IPS-18a (cell line): ENCODE data around the gene FOXRED2.

Experiments
- H3K27ac ChIP-seq: one replicate; pipeline ENCODE4 v1.5.1; 2013; ENCODE audit warnings: low read length
- H3K27me3 ChIP-seq: one replicate; pipeline ENCODE4 v1.6.1; 2013; ENCODE audit warnings: mild to moderate bottlenecking, low read length; ENCODE audit not compliant: control insufficient read depth, insufficient read depth
- H3K36me3 ChIP-seq: one replicate; pipeline ENCODE4 v1.6.1; 2013; ENCODE audit warnings: low read depth, low read length; ENCODE audit not compliant: control insufficient read depth
- H3K4me1 ChIP-seq: one replicate; pipeline ENCODE4 v1.6.1; 2013; ENCODE audit warnings: low read depth, low read length; ENCODE audit not compliant: control insufficient read depth
- H3K4me3 ChIP-seq: one replicate; pipeline ENCODE4 v1.5.1; 2013; ENCODE audit warnings: low read length
- H3K9ac ChIP-seq: one replicate; pipeline ENCODE4 v1.6.1; 2013; ENCODE audit warnings: mild to moderate bottlenecking, low read length, moderate library complexity
- H3K9me3 ChIP-seq: one replicate; pipeline ENCODE4 v1.6.1; 2013; ENCODE audit warnings: low read depth, low read length; ENCODE audit not compliant: control insufficient read depth

FOXRED2 gene

GRCh38 chr22:36467042-36467810 is 39.6 kb downstream of the FOXRED2 start:
- Histone ChIP-seq H3K9ac (no peak overlapping the region), H3K27ac (no peak overlapping the region), H3K4me1 (peaks cover 3% of the 10 kb centered on the region), H3K9me3 (no peaks in the 10 kb centered on the region), H3K36me3 (peaks cover 3% of the 10 kb centered on the region), H3K27me3 (no peaks in the 10 kb centered on the region), H3K4me3 (no peak overlapping the region)

GRCh38 chr22:36466258-36466657 is 40.6 kb downstream of the FOXRED2 start:
- Histone ChIP-seq H3K9ac (no peak overlapping the region), H3K4me1 (peaks cover 11% of the 10 kb centered on the region), H3K36me3 (peaks cover 2% of the 10 kb centered on the region), H3K9me3 (no peaks in the 10 kb centered on the region), H3K4me3 (no peak overlapping the region), H3K27me3 (no peaks in the 10 kb centered on the region), H3K27ac (no peak overlapping the region)

GRCh38 chr22:36465232-36466021 is 41.4 kb downstream of the FOXRED2 start:
- Histone ChIP-seq H3K4me1 (peaks cover 11% of the 10 kb centered on the region), H3K4me3 (no peak overlapping the region), H3K9ac (no peak overlapping the region), H3K27ac (no peak overlapping the region), H3K27me3 (no peaks in the 10 kb centered on the region), H3K36me3 (no peaks in the 10 kb centered on the region), H3K9me3 (no peaks in the 10 kb centered on the region)

- Histone ChIP-seq H3K4me3 (no peak overlapping the region), H3K4me1 (peaks cover 12% of the 10 kb centered on the region), H3K27me3 (no peaks in the 10 kb centered on the region), H3K36me3 (no peaks in the 10 kb centered on the region), H3K9me3 (no peaks in the 10 kb centered on the region), H3K27ac (no peak overlapping the region), H3K9ac (no peak overlapping the region)
Observed at GRCh38 chr22:36464715-36465231, 42.1 kb downstream of the FOXRED2 start.

GRCh38 chr22:36463783-36464184 is 43.1 kb downstream of the FOXRED2 start:
- H3K9me3 ChIP-seq, result no peaks in the 10 kb centered on the region
- H3K27me3 ChIP-seq, result no peaks in the 10 kb centered on the region
- peaks cover 15% of the 10 kb centered on the region for H3K4me1 ChIP-seq
- no peak overlapping the region for H3K27ac ChIP-seq
- H3K9ac ChIP-seq, result no peak overlapping the region
- no peak overlapping the region for H3K4me3 ChIP-seq
- no peaks in the 10 kb centered on the region for H3K36me3 ChIP-seq

- Histone ChIP-seq H3K27ac (peak overlapping the region; percentile 41), H3K4me3 (no peak overlapping the region), H3K9ac (peak overlapping the region; percentile 12), H3K36me3 (no peaks in the 10 kb centered on the region), H3K9me3 (no peaks in the 10 kb centered on the region), H3K4me1 (peaks cover 15% of the 10 kb centered on the region), H3K27me3 (no peaks in the 10 kb centered on the region)
Observed at GRCh38 chr22:36461665-36462649, 44.9 kb downstream of the FOXRED2 start.

- Histone ChIP-seq H3K9ac (no peak overlapping the region), H3K9me3 (no peaks in the 10 kb centered on the region), H3K4me3 (no peak overlapping the region), H3K36me3 (no peaks in the 10 kb centered on the region), H3K27me3 (no peaks in the 10 kb centered on the region), H3K4me1 (peaks cover 20% of the 10 kb centered on the region), H3K27ac (no peak overlapping the region)
Observed at GRCh38 chr22:36460202-36460601, 46.6 kb downstream of the FOXRED2 start.

- Histone ChIP-seq H3K9ac (no peak overlapping the region), H3K27ac (no peak overlapping the region), H3K36me3 (no peaks in the 10 kb centered on the region), H3K4me1 (peaks cover 20% of the 10 kb centered on the region), H3K4me3 (no peak overlapping the region), H3K9me3 (no peaks in the 10 kb centered on the region), H3K27me3 (no peaks in the 10 kb centered on the region)
Observed at GRCh38 chr22:36457688-36458450, 49.0 kb downstream of the FOXRED2 start.

GRCh38 chr22:36456464-36456845 is 50.4 kb downstream of the FOXRED2 start:
- H3K9me3 ChIP-seq, result no peaks in the 10 kb centered on the region
- H3K27ac ChIP-seq, result no peak overlapping the region
- H3K4me1 ChIP-seq, result peaks cover 12% of the 10 kb centered on the region
- no peaks in the 10 kb centered on the region for H3K27me3 ChIP-seq
- H3K9ac ChIP-seq, result no peak overlapping the region
- H3K4me3 ChIP-seq, result no peak overlapping the region
- H3K36me3 ChIP-seq, result no peaks in the 10 kb centered on the region

- peak overlapping the region; percentile 8 for H3K27ac ChIP-seq
- H3K4me1 ChIP-seq, result peaks cover 12% of the 10 kb centered on the region
- peak overlapping the region; percentile 46 for H3K9ac ChIP-seq
- no peaks in the 10 kb centered on the region for H3K36me3 ChIP-seq
- no peaks in the 10 kb centered on the region for H3K9me3 ChIP-seq
- H3K27me3 ChIP-seq, result no peaks in the 10 kb centered on the region
- peak overlapping the region; percentile 12 for H3K4me3 ChIP-seq
Observed at GRCh38 chr22:36455571-36456463, 51.0 kb downstream of the FOXRED2 start.
